Peyer's patch (tissue), 4 donors: ENCODE data around the gene DPCD. TPM values are rescaled to one million over a fixed set of nuclear protein-coding genes. Genes with fewer than 3 reads are reported as not detected.

Experiments used
- DNase-seq, 3 donors: peaks; one replicate each; pipeline ENCODE4 v3.0.0-alpha.2; 2017 to 2019
- H3K27ac ChIP-seq, 4 donors: fragments of 200-600 bp; sonication (generic); one replicate each; pipeline ENCODE4 v1.5.1; 2016 to 2019
- H3K27me3 ChIP-seq, 2 donors: fragments of 200-600 bp; sonication (generic); one replicate each; pipeline ENCODE4 v1.5.1; 2019
- H3K36me3 ChIP-seq, 3 donors: fragments of 200-600 bp; sonication (generic); one replicate each; pipeline ENCODE4 v1.5.1; 2016 to 2019
- H3K4me1 ChIP-seq, 4 donors: fragments of 200-600 bp; sonication (generic); one replicate each; pipeline ENCODE4 v1.5.1; 2016 to 2019
- H3K4me3 ChIP-seq, 4 donors: fragments of 200-600 bp; sonication (generic); 1 replicate in 3 of 4; 2 replicates in 1 of 4; pipeline ENCODE4 v1.5.1; 2016 to 2019; ENCODE audit warnings: mild to moderate bottlenecking in 1 of 4
- H3K9me3 ChIP-seq, 4 donors: fragments of 200-600 bp; sonication (generic); one replicate each; pipeline ENCODE4 v1.5.1; 2016 to 2019; ENCODE audit warnings: mild to moderate bottlenecking in 1 of 4
- CTCF ChIP-seq, 6 experiments: fragments of 450-650 bp in 4 of 6; fragments of 200-600 bp in 2 of 6; sonication (generic) in 1 of 6; IDR thresholded peaks; one replicate each; pipeline ENCODE4 v1.5.1; 2017 to 2019; ENCODE audit warnings: antibody characterized with exemption in 6 of 6, mild to moderate bottlenecking in 3 of 6, moderate library complexity in 1 of 6
- POLR2A ChIP-seq, 2 donors: fragments of 450-650 bp; IDR thresholded peaks; one replicate each; pipeline ENCODE4 v1.5.1; 2017; ENCODE audit warnings: antibody characterized with exemption in 2 of 2, mild to moderate bottlenecking in 2 of 2, moderate library complexity in 2 of 2
- total RNA-seq, 4 donors: library from RNA; depleted of rRNA; stranded (reverse); fragments of >200 nt; gene quantifications; one replicate each; pipeline ENCODE4 v1.1.0, GENCODE V29; 2016

The DPCD gene
- total RNA-seq, 4 donors from 2014 or later, result 2.3 to 14.0 (median 8.5) TPM

GRCh38 chr10:101602761-101603398 lies 14.8 kb downstream of the DPCD start:
- peak; percentile 40 to 79 (median 78) for DNase-seq
- Histone ChIP-seq H3K4me3 (no peak overlapping the region), H3K9me3 (no peaks in the 10 kb centered on the region), H3K27me3 (no peaks in the 10 kb centered on the region), H3K4me1 (no peaks in the 10 kb centered on the region), H3K36me3 (peaks cover 0 to 9% (median 0%) of the 10 kb centered on the region in 3 donors), H3K27ac (no peak overlapping the region)
- TF ChIP-seq CTCF (IDR thresholded peaks at IDR 0.05), result peak; percentile 31 to 77 (median 69)
- no peak for TF ChIP-seq POLR2A (IDR thresholded peaks at IDR 0.05)

- no peaks in the 10 kb centered on the region for H3K4me1 ChIP-seq
- peaks cover 0 to 51% (median 0%) of the 10 kb centered on the region in 3 donors for H3K36me3 ChIP-seq
- no peak overlapping the region for H3K27ac ChIP-seq
- H3K4me3 ChIP-seq, result no peak overlapping the region
- TF ChIP-seq POLR2A (IDR thresholded peaks at IDR 0.05) (no peak), CTCF (IDR thresholded peaks at IDR 0.05) (no peak)
- no peak for DNase-seq
- no peaks in the 10 kb centered on the region for H3K27me3 ChIP-seq
- no peaks in the 10 kb centered on the region for H3K9me3 ChIP-seq
These were observed 19.0 kb downstream of the DPCD start for GRCh38 chr10:101607124-101607523.

- Histone ChIP-seq H3K27me3 (no peaks in the 10 kb centered on the region), H3K4me1 (no peaks in the 10 kb centered on the region), H3K27ac (no peak overlapping the region), H3K4me3 (no peak overlapping the region), H3K36me3 (peaks cover 0 to 54% (median 0%) of the 10 kb centered on the region in 3 donors), H3K9me3 (no peaks in the 10 kb centered on the region)
- DNase-seq, result peak in 1 of 3 donors; percentile 30
- TF ChIP-seq CTCF (IDR thresholded peaks at IDR 0.05) (no peak), POLR2A (IDR thresholded peaks at IDR 0.05) (no peak)
These were observed 21.4 kb downstream of the DPCD start for GRCh38 chr10:101609481-101609880.

GRCh38 chr10:101611096-101611905 lies 23.2 kb downstream of the DPCD start:
- Histone ChIP-seq H3K4me1 (no peaks in the 10 kb centered on the region), H3K36me3 (peaks cover 0 to 50% (median 0%) of the 10 kb centered on the region in 3 donors), H3K27me3 (no peaks in the 10 kb centered on the region), H3K4me3 (no peak overlapping the region), H3K9me3 (no peaks in the 10 kb centered on the region), H3K27ac (no peak overlapping the region)
- no peak for DNase-seq
- TF ChIP-seq POLR2A (IDR thresholded peaks at IDR 0.05) (no peak), CTCF (IDR thresholded peaks at IDR 0.05) (no peak)

- no peak overlapping the region for H3K4me3 ChIP-seq
- H3K36me3 ChIP-seq, result peaks cover 0 to 57% (median 0%) of the 10 kb centered on the region in 3 donors
- no peaks in the 10 kb centered on the region for H3K27me3 ChIP-seq
- DNase-seq, result no peak
- no peaks in the 10 kb centered on the region for H3K4me1 ChIP-seq
- H3K9me3 ChIP-seq, result no peaks in the 10 kb centered on the region
- H3K27ac ChIP-seq, result no peak overlapping the region
- TF ChIP-seq POLR2A (IDR thresholded peaks at IDR 0.05) (no peak), CTCF (IDR thresholded peaks at IDR 0.05) (no peak)
These were observed 24.0 kb downstream of the DPCD start for GRCh38 chr10:101612086-101612485.
